ENCODE data around the gene FRMD6.

Gene FRMD6

DNA sequence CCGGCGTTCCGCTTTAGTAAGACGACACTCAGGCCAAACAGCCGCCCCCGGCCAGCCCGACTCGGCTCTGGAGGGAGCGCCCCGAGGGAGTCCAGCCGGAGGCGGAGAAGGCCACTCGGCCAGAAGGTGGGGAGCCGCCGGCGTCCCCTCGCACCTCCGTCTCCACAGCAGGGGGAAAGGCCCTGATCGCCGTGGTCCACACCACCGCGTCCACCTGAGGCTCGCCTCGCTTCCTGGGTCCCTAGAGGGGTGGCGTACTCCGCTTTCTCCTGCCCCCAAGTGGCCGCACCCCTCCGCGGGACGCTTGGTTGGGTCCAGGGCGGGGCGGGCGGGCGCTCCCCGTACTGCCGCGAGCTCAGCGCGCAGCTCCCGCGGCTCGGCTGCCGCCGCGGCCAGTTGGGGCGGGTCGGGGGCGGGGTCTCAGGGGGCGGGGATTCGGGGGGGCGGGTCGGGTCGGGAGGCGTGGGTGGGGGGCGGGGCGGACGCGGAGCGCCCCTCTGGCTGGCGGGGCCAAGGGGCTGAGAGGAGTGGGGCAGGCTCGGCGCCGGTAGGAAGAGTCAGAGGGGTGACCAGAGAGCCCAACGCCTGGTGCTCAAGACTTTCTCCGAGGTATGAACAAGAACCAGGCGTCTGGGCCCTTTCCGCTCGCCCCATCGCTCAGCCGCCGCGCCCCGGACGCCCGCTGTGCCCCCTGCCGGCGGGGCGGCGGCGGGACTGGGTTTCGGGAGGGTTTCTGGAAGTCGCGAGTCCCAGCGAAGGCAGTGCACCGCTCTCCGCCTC is at the start of gene FRMD6:
TSS of gene FRMD6 (plus strand) at position 523 of the 780 bp plus-strand sequence. CDS start 37,927 bp downstream, outside the sequence.
- no peak for TF ChIP-seq GATA2 (IDR thresholded peaks at IDR 0.05; ENCODE audit: low read depth, low read length)

DNA sequence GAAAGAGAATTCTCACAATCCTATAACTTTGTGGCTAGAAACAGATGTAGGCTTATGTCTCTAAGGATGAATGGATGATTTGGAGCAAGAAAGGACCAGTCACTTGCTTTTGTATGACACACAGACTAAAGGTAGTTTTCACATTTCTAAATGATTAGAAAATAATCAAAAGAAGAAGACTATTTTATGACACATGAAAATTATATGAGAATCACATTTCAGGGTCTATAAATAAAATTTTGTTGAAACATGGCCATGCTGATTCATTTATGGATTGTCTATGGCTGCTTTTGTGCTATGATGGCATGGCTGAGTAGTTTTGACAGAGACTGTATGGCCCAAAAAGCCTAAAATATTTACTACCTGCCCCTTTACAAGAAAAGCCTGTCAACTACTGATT is 49.4 kb upstream of the FRMD6 start:
- TF ChIP-seq GATA2 (IDR thresholded peaks at IDR 0.05; ENCODE audit: low read depth, low read length) (no peak), GATA3 (IDR thresholded peaks at IDR 0.05; ENCODE audit: low read depth, low read length) (no peak)

DNA sequence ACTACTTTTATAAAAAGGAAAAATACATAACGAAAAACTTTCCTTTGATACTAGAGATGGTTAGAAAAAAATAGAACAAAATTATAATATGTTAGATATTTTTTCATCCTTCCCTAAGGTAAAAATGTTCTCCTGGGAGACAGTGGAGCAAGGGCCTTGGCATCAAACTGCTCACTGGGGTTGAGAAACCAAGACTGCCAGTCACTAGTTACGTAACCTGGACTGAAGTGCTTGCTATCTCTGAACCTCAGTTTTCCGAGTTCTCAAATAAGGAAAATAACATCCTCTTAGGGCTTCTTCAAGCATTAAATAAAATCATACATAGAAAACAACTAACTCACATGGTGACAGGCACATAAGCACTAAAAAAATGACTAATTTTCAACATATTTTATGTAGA is 48.2 kb upstream of the FRMD6 start:
- TF ChIP-seq GATA2 (IDR thresholded peaks at IDR 0.05; ENCODE audit: low read depth, low read length): no peak
- TF ChIP-seq GATA3 (IDR thresholded peaks at IDR 0.05; ENCODE audit: low read depth, low read length): no peak

DNA sequence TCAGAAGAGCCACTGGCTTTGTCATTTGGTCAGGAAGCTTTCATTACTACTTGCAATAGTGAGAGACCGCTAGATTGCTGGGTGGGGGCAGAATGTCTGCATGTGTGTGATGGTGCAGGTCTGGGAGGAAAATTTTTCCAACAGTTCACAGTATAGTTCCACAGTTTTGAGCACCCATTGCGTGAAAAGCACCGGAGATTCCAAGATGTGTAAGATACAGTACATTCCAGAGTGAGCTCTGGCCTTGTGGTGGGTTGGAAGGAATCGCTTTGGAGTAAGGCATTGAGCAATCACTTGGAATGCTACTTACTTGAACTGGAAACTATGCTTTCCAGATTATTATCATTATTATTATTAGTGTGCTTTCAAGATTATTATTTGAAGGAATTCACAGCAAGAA is 47.6 kb upstream of the FRMD6 start:
- TF ChIP-seq GATA2 (IDR thresholded peaks at IDR 0.05; ENCODE audit: low read depth, low read length) (no peak), GATA3 (IDR thresholded peaks at IDR 0.05; ENCODE audit: low read depth, low read length) (no peak)

DNA sequence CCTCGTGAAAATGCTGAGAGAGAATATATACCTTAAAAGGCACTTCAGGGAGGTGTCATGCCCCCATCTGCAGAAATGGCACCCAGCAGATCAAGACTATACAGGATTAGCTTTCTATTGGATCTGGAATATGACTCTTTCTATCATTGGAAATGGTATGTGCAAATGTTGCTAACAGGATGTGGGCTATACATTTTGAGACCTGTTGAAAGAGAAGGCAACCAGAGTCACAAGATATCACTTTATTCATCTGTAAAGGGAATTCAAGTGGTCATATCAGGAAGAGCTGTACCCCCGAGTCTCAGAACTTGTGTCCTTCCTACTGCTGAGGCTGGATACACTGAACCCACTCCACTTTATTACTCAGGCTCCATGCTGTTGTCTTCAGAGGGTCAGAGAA is 46.1 kb upstream of the FRMD6 start:
- TF ChIP-seq GATA2 (IDR thresholded peaks at IDR 0.05; ENCODE audit: low read depth, low read length) (no peak), GATA3 (IDR thresholded peaks at IDR 0.05; ENCODE audit: low read depth, low read length) (no peak)

DNA sequence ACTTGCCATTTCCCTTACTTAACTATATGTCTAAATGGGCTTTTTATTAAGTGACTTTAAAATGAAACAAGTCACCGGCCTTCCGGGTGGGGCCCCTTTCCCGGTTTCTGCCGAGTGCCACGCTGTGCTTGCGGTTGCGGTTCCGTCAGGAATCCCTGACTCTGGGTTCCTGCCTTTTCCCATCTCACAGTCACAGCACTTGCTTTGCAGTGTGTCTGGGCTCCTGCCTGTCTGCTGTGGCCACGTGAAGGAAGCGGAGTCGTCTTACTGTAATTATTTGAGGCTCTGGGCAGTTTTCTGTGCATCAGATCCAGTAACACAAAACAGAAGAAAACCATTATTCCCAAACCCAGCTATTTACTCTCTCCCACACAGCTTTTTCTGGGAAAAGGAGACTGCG is 44.0 kb upstream of the FRMD6 start:
- TF ChIP-seq GATA2 (IDR thresholded peaks at IDR 0.05; ENCODE audit: low read depth, low read length) (no peak), GATA3 (IDR thresholded peaks at IDR 0.05; ENCODE audit: low read depth, low read length) (no peak)

DNA sequence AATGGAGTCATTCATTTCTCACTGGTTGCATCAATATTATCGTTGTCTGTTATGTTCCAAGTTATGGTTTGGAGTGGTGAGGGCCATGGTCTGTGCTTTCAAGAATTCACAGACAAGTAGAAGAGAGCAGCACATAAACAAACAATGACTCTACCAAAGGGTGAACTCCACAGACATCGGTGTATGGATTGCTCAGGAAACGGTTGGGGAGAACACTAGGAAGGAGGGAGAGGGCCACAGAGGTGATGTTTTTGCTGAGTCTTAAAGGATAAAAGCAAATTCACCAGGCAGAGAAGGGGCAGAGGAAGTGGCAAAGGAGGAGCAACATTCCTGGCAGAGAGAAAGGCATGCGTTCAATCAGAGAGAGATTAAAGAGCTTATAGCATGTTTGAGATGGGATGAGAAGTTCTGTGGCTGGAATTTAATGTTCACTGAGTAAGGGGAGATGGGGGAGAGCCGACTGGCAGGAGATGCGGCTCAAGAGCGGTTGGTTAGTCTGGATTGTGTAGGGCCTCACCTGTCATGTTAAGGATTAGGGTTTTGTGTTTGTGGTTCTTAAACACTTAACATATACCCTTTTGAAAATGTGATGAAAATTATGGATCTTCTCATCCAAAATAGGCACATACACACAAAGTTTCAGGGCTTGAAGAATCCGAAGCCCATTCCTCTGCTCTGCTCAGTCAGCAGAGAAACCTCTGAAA is 42.3 kb upstream of the FRMD6 start:
- TF ChIP-seq GATA3 (IDR thresholded peaks at IDR 0.05; ENCODE audit: low read depth, low read length): no peak
- no peak for TF ChIP-seq GATA2 (IDR thresholded peaks at IDR 0.05; ENCODE audit: low read depth, low read length)

DNA sequence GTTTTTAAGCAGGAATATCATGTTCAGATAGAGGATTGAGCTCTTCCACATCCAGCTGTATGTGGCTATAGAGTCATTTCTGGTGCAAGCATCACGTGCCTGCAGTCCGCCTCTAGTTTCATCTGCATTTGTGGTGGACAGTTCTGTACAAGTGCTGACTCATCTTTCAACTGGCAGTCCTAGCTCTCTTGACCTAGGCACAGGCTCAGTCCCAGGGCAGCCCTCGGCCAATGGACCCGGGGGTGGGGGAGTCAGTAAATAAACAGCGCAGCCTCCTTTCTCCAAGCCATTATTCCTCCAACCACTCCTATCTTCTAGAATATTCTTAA is 41.8 kb upstream of the FRMD6 start:
- TF ChIP-seq GATA3 (IDR thresholded peaks at IDR 0.05; ENCODE audit: low read depth, low read length): no peak

DNA sequence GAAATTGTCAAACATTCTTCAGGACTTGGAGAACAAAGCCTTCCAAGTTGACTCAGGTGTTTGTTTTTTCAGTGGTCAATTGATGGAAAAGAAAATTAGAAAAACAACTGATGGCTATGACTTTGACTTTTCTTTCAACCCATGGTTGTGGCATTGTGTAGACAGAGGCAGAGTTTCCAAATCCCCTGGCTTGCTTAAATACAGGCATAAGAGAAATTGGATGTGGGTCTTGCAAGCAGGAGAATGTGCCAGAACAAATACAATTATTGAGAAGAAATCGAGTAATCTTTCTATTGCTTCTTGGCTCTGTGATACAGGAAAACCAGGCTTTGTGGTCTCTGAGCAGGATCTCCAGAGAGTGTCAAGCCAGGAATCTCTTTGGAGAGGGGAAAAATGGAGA is 40.9 kb upstream of the FRMD6 start:
- no peak for TF ChIP-seq GATA2 (IDR thresholded peaks at IDR 0.05; ENCODE audit: low read depth, low read length)

DNA sequence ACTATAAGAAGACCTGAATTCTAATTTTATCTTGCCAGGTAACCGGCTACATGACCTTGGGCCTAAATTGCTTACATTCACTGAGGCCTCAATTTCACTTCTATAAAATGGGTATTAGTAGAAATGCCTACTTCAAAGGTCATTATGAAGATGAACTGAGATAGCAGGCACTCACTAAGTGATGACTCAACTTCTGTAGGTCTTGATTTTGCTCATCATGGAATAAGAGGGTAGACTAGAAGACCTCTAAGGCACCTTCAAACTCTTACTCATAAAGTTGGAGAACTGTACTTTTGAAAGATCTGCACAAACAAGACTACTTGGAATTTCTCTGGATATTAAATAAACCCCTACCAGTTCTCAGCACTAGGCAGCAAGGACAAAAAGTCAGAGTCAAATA is 39.3 kb upstream of the FRMD6 start:
- no peak for TF ChIP-seq GATA3 (IDR thresholded peaks at IDR 0.05; ENCODE audit: low read depth, low read length)

DNA sequence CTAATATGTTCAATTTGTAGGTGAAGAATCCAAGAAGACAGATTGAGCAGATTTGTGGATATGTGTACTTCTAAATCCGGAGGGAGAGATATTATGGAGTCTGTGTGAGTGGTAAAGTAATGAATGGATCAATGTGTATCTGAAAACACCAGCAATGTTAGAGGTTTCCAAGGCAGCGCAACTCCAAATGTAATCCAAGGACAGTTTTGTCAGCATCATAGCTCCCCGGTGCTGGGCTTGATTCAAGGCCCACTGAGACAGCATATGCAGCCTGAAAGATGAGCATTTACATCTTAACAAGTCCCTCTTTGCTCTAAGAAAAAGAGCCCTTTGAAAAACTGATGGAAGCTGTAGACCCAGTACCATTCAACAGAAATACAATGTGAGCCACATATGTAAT is 38.3 kb upstream of the FRMD6 start:
- TF ChIP-seq GATA2 (IDR thresholded peaks at IDR 0.05; ENCODE audit: low read depth, low read length): no peak
- TF ChIP-seq GATA3 (IDR thresholded peaks at IDR 0.05; ENCODE audit: low read depth, low read length): no peak

DNA sequence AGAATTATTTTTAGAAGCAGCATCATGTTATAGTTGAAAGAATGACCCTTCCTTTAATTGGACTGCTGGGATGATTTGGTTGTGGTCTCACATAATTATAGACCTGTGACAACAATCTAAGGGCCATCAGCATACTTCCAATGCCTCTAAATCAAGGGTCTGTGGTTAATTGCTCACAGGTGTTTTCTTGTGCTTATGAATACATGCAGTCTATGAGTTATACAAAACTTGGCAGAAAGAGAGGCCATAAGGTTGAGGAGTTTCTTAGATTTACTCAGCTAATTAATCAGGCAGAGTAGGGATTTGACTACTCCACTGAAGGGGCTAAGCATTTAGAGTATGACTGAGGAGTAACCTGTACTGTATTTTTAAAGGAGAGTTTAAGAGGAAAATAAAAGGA is 37.0 kb upstream of the FRMD6 start:
- no peak for TF ChIP-seq GATA2 (IDR thresholded peaks at IDR 0.05; ENCODE audit: low read depth, low read length)

DNA sequence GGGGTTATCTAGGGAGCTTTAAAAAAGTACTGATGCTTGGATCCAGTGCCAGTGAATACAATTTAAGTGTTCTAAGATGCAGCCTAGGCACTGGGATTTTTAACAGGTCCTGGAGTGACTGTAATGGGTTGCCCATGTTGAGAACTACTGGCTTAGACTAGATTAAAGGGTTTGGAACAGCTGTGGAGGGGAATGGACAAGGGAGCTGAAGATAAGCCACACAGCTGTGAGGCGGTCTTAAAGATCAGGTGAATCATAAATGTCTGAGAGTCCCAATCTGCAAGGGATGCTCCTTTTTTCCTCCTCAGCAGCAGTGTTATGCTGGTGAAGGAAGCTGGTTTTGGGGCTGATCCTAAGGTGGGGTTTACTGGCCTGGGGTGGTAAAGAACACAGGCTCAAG is 35.5 kb upstream of the FRMD6 start:
- no peak for TF ChIP-seq GATA3 (IDR thresholded peaks at IDR 0.05; ENCODE audit: low read depth, low read length)
- TF ChIP-seq GATA2 (IDR thresholded peaks at IDR 0.05; ENCODE audit: low read depth, low read length): no peak

DNA sequence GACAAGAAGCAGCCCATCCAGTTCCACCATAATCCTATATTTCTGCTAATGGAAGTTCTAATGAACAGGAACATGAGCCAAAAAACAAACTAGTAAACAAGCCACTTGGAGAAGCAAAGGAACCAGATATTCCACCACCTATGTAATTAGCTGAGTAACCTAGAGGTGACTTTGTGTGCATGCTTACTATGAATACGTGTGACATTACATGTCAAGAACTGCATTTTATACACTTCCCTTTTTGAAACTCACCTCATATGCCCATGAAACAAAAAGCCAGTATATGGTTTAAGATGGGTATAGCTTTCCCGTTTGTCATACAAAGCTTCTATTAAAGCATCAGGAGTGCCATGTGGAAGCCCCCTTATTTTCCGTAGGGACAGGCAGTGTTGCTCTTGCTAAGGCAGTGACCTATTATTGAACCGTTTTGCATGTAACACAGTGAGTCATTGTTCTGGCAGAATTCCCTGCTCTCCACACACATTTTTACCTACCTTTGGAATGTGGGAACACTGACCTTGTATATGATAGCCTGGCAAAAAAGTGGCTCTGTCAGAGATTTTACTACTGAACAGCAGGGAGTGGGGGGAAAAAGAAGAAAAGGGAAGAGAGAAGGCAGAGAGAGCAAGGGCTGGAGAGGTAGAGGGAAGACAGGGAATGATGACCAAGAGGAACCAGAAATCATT is 34.8 kb upstream of the FRMD6 start:
- TF ChIP-seq GATA2 (IDR thresholded peaks at IDR 0.05; ENCODE audit: low read depth, low read length): no peak
- no peak for TF ChIP-seq GATA3 (IDR thresholded peaks at IDR 0.05; ENCODE audit: low read depth, low read length)

DNA sequence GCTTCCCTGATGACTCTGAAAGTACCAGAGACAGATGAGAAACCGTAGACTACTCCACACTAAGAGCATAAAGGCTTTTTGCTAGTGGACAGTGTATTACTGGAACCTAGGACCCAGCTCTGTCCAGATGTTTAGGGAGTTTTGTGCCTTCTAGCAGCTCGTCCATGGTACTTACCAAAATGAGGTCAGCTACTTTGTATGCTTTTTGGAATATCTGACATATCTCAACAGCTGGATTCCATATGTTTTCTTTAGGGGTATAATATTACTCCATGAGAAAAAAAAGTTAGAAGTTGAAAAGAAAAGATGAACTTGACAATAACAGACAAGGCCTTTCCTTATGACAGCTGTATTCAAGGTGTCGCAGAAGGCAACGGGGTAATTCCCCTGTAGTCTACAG is 32.1 kb upstream of the FRMD6 start:
- TF ChIP-seq GATA2 (IDR thresholded peaks at IDR 0.05; ENCODE audit: low read depth, low read length) (no peak), GATA3 (IDR thresholded peaks at IDR 0.05; ENCODE audit: low read depth, low read length) (no peak)
